PC-3 (cell line): ENCODE measurements around the gene IL20.

Experiments
- EZH2phosphoT487 ChIP-seq: fragments of 300-600 bp; sonication (generic); IDR thresholded peaks from 2 replicates; pipeline ENCODE4 v1.6.1; 2018; ENCODE audit warnings: mild to moderate bottlenecking, antibody characterized with exemption, low read length, borderline replicate concordance
- TF ChIP-seq, protein P1 (sequence below): fragments of 300-600 bp; sonication (generic); conservative IDR thresholded peaks from 2 replicates; pipeline ENCODE4 v1.5.1; 2017; ENCODE audit warnings: antibody characterized with exemption, low read depth, mild to moderate bottlenecking, low read length

DNA sequence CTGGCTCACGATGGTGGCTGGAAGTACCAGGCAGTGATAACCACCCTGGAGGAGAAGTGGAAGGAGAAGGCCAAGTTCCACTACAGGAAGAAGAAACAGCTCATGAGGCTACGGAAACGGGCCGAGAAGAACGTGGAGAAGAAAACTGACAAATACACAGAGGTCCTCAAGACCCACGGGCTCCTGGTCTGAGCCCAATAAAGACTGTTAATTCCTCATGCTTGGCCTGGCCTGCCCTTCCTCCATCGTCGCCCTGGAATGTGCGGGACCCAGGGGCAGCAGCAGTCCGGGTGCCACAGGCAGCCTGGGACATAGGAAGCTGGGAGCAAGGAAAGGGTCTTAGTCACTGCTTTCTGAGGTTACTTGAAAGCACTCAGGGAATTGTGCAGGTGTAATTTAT lies 42.6 kb downstream of the IL20 start:
- TF ChIP-seq, protein P1, sequence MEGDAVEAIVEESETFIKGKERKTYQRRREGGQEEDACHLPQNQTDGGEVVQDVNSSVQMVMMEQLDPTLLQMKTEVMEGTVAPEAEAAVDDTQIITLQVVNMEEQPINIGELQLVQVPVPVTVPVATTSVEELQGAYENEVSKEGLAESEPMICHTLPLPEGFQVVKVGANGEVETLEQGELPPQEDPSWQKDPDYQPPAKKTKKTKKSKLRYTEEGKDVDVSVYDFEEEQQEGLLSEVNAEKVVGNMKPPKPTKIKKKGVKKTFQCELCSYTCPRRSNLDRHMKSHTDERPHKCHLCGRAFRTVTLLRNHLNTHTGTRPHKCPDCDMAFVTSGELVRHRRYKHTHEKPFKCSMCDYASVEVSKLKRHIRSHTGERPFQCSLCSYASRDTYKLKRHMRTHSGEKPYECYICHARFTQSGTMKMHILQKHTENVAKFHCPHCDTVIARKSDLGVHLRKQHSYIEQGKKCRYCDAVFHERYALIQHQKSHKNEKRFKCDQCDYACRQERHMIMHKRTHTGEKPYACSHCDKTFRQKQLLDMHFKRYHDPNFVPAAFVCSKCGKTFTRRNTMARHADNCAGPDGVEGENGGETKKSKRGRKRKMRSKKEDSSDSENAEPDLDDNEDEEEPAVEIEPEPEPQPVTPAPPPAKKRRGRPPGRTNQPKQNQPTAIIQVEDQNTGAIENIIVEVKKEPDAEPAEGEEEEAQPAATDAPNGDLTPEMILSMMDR, result no peak
- TF ChIP-seq EZH2phosphoT487, result no peak
